Endothelial cell of umbilical vein (primary cell): ENCODE results near the gene SERPINF2. TPM values are rescaled to one million over a fixed set of nuclear protein-coding genes. Genes with fewer than 3 reads are reported as not detected.

Experiments used
- BruUV-seq: library from RNA; stranded (reverse); fragments of 400-500 nt; replicated peaks from 2 replicates; lab custom pipeline; 2021; lab: Mats Ljungman, UMichigan
- CTCF ChIA-PET: fragments of 300-600, 350-600 bp; sonication (Branson Sonifier 250); formaldehyde crosslinking; loops from one replicate; lab custom pipeline; 2021; ENCODE audit warnings: antibody characterized with exemption, inconsistent platforms; lab: Charles Lee
- POLR2A ChIA-PET: fragments of 300-600, 350-600 bp; sonication (Branson Sonifier 250); formaldehyde crosslinking; loops from one replicate; lab custom pipeline; 2021; ENCODE audit warnings: antibody characterized with exemption, inconsistent platforms; lab: Charles Lee
- DNase-seq: peaks from one replicate; pipeline ENCODE4 v3.0.0-alpha.2; 2011; ENCODE audit warnings: low read depth, low spot score
- FAIRE-seq: peaks from 2 replicates; lab custom pipeline; 2011; peaks lifted over from hg19 to GRCh38; lab: Jason Lieb, UNC
- H2AFZ ChIP-seq: 2 replicates; pipeline ENCODE4 v1.6.0; 2012; ENCODE audit warnings: low read depth, low read length, control low read depth, inconsistent platforms
- H3K27ac ChIP-seq: 2 replicates; pipeline ENCODE4 v1.5.1; 2011; ENCODE audit warnings: low read depth, mild to moderate bottlenecking, control low read depth, low read length, moderate library complexity; ENCODE audit not compliant: insufficient read depth
- H3K27me3 ChIP-seq, 2 experiments: 2 replicates each; pipeline versions ENCODE4 v1.6.0 to v1.6.1; 2011; ENCODE audit warnings: low read length in 2 of 2, mixed read lengths in 1 of 2; ENCODE audit not compliant: control insufficient read depth in 2 of 2, insufficient read depth in 2 of 2
- H3K36me3 ChIP-seq, 2 experiments: 2 replicates in 1 of 2; 3 replicates in 1 of 2; pipeline ENCODE4 v1.5.1; 2011; ENCODE audit warnings: low read length in 2 of 2, mild to moderate bottlenecking in 1 of 2, moderate library complexity in 1 of 2; ENCODE audit not compliant: control insufficient read depth in 2 of 2, insufficient read depth in 2 of 2; ENCODE audit errors: extremely low read depth in 1 of 2
- H3K4me1 ChIP-seq: 3 replicates; pipeline ENCODE4 v1.5.1; 2011; ENCODE audit warnings: mild to moderate bottlenecking, low read length; ENCODE audit not compliant: control insufficient read depth, insufficient read depth; ENCODE audit errors: extremely low read depth
- H3K4me2 ChIP-seq: 2 replicates; pipeline ENCODE4 v1.6.1; 2011; ENCODE audit warnings: low read length, control low read depth, mixed read lengths; ENCODE audit not compliant: insufficient read depth
- H3K4me3 ChIP-seq, 3 experiments: fragments of 200-600 bp in 1 of 3; sonication (generic), shearing (Covaris generic) in 1 of 3; replicated peaks in 1 of 3; 2 replicates each; pipeline ENCODE4 v1.5.1; 2011 to 2016; ENCODE audit warnings: control low read depth in 3 of 3, low read length in 3 of 3, mild to moderate bottlenecking in 2 of 3, inconsistent platforms in 1 of 3, low read depth in 1 of 3, moderate library complexity in 1 of 3; ENCODE audit not compliant: insufficient read depth in 1 of 3
- H3K79me2 ChIP-seq: 2 replicates; pipeline ENCODE4 v1.6.0; 2012; ENCODE audit warnings: low read length, inconsistent platforms; ENCODE audit not compliant: control insufficient read depth, insufficient read depth
- H3K9ac ChIP-seq: replicated peaks from 2 replicates; pipeline ENCODE3; 2011; ENCODE audit warnings: low read length, control low read depth; ENCODE audit not compliant: insufficient read depth; ENCODE audit errors: extremely low read depth
- H3K9me1 ChIP-seq: replicated peaks from 3 replicates; pipeline ENCODE4 v1.6.0; 2011; ENCODE audit warnings: mild to moderate bottlenecking, low read length; ENCODE audit not compliant: control insufficient read depth, insufficient read depth; ENCODE audit errors: extremely low read depth
- H3K9me3 ChIP-seq: replicated peaks from 2 replicates; pipeline ENCODE4 v1.5.1; 2012; ENCODE audit warnings: low read length, inconsistent platforms; ENCODE audit not compliant: control insufficient read depth, insufficient read depth
- H4K20me1 ChIP-seq: replicated peaks from 2 replicates; pipeline ENCODE3; 2011; ENCODE audit warnings: mild to moderate bottlenecking, low read length; ENCODE audit not compliant: control insufficient read depth, insufficient read depth; ENCODE audit errors: extremely low read depth
- EZH2 ChIP-seq: IDR thresholded peaks from 2 replicates; pipeline ENCODE4 v1.6.1; 2012; ENCODE audit warnings: borderline replicate concordance, low read depth, mild to moderate bottlenecking, moderate library complexity, low read length, inconsistent platforms; ENCODE audit not compliant: severe bottlenecking
- FOS ChIP-seq: IDR thresholded peaks from 2 replicates; pipeline ENCODE4 v1.6.1; 2011; ENCODE audit warnings: mild to moderate bottlenecking, low read length, moderate library complexity, borderline replicate concordance; ENCODE audit not compliant: insufficient read depth
- GATA2 ChIP-seq: IDR thresholded peaks from 2 replicates; pipeline ENCODE4 v1.7.0; 2011; ENCODE audit warnings: low read depth, mild to moderate bottlenecking, moderate library complexity, mixed read lengths, low read length; ENCODE audit not compliant: insufficient read length, insufficient read depth
- JUN ChIP-seq: IDR thresholded peaks from 2 replicates; pipeline ENCODE4 v1.6.1; 2011; ENCODE audit warnings: borderline replicate concordance, low read depth; ENCODE audit not compliant: insufficient read length, insufficient read depth
- MYC ChIP-seq: IDR thresholded peaks from one replicate; pipeline ENCODE4 v1.6.1; 2011; ENCODE audit warnings: mild to moderate bottlenecking, low read depth, low read length
- POLR2A ChIP-seq: IDR thresholded peaks from 2 replicates; pipeline ENCODE4 v1.6.1; 2012; ENCODE audit warnings: low read depth, mild to moderate bottlenecking, control low read depth, low read length
- POLR2AphosphoS5 ChIP-seq: IDR thresholded peaks from 2 replicates; pipeline ENCODE4 v1.6.1; 2012; ENCODE audit warnings: low read depth, mild to moderate bottlenecking, control low read depth, low read length, moderate library complexity; ENCODE audit not compliant: insufficient read depth
- dilution Hi-C: fragments of 300-500 bp; cut with MboI; formaldehyde crosslinking; loops from one replicate; pipeline ENCODE4 v1.15.0; 2019; ENCODE audit warnings: low sequenced_read_pairs; ENCODE audit not compliant: extremely low pct_ligation_motif_present
- intact Hi-C: fragments of 100-400 bp; cut with micrococcal nuclease; formaldehyde crosslinking; loops from one replicate; pipeline ENCODE4 v1.10.0; 2022
- polyA plus RNA-seq, 4 experiments: library from polyadenylated mRNA; depleted of rRNA in 3 of 4; stranded (reverse) in 3 of 4; unstranded in 1 of 4; fragments of >200 nt; gene quantifications; 2 replicates each; pipeline versions ENCODE4 v1.2.1 to v1.2.3, GENCODE V29; 2011 to 2012; ENCODE audit warnings: missing spikeins in 1 of 4
- total RNA-seq: library from RNA; stranded (reverse); gene quantifications from 2 replicates; pipeline ENCODE4 v1.2.3, GENCODE V29; 2021
- TF ChIP-seq, protein P1 (sequence below), 2 donors: IDR thresholded peaks; 1 replicate in 1 of 2; 2 replicates in 1 of 2; pipeline ENCODE4 v1.5.1; 2011; ENCODE audit warnings: low read length in 2 of 2, mild to moderate bottlenecking in 2 of 2, moderate library complexity in 2 of 2, control low read depth in 1 of 2, inconsistent platforms in 1 of 2, low read depth in 1 of 2; ENCODE audit not compliant: insufficient read depth in 1 of 2; ENCODE audit errors: extremely low read depth in 1 of 2
- TF ChIP-seq, protein P2 (sequence below): IDR thresholded peaks from 2 replicates; pipeline ENCODE4 v1.6.1; 2011; ENCODE audit not compliant: insufficient read depth, insufficient read length

Gene SERPINF2
- total and polyA plus RNA-seq, 2 donors (not counting 3 experiments of a cell fraction or from before 2014, with no cell fraction given) = 0.03 TPM; not detected in 1

- no peak overlapping the region for H3K27ac ChIP-seq
- ChIA-PET POLR2A (interaction anchor here (0.6 kb wide), 1 partner anchor 97 kb away, joined by 4 read pairs; no protein-coding TSS in a partner anchor), CTCF (interaction anchor here (1.0 to 2.0 kb wide), 5 partner anchors 10 to 31 kb away, joined by 3 to 10 read pairs (median 5); partner anchors contain the start of gene SERPINF2)
- intact Hi-C loops = no loop called here
- DNase-seq (no peak), FAIRE-seq (no peak)
- dilution Hi-C loops = no loop called here
- TF ChIP-seq FOS (peak; percentile 17), GATA2 (no peak)
- BruUV-seq = no TSS peak
- no peaks in the 10 kb centered on the region for H3K9me3 ChIP-seq
- no peaks in the 10 kb centered on the region for H3K79me2 ChIP-seq
- no peak overlapping the region for H3K4me2 ChIP-seq
- no peaks in the 10 kb centered on the region for H3K27me3 ChIP-seq
- no peak overlapping the region for H3K4me3 ChIP-seq
- H3K4me1 ChIP-seq = peaks cover 4% of the 10 kb centered on the region
- no peaks in the 10 kb centered on the region for H4K20me1 ChIP-seq
- no peaks in the 10 kb centered on the region for H3K36me3 ChIP-seq
- no peaks in the 10 kb centered on the region for H3K9me1 ChIP-seq
- H2AFZ ChIP-seq = peak overlapping the region; percentile 19
- H3K9ac ChIP-seq = no peak overlapping the region
Observed at GRCh38 chr17:1752425-1753262, 10.0 kb downstream of the SERPINF2 start.

GRCh38 chr17:1753767-1754429 lies 11.2 kb downstream of the SERPINF2 start:
- no TSS peak for BruUV-seq
- Histone ChIP-seq H3K79me2 (no peaks in the 10 kb centered on the region), H3K9ac (no peak overlapping the region), H4K20me1 (no peaks in the 10 kb centered on the region), H3K27me3 (no peaks in the 10 kb centered on the region), H3K36me3 (no peaks in the 10 kb centered on the region), H3K9me1 (no peaks in the 10 kb centered on the region), H3K4me2 (no peak overlapping the region), H3K4me1 (peaks cover 4% of the 10 kb centered on the region), H2AFZ (no peak overlapping the region), H3K27ac (no peak overlapping the region), H3K9me3 (no peaks in the 10 kb centered on the region), H3K4me3 (no peak overlapping the region)
- intact Hi-C loops (no loop called here), dilution Hi-C loops (no loop called here)
- POLR2A ChIA-PET = no interaction called here
- no peak for FAIRE-seq
- DNase-seq = no peak
- CTCF ChIA-PET = interaction anchor here (1.0 to 1.5 kb wide), 3 partner anchors 10 to 33 kb away, joined by 5 read pairs; no protein-coding TSS in a partner anchor
- TF ChIP-seq MYC (no peak), JUN (no peak), EZH2 (no peak), GATA2 (no peak), POLR2AphosphoS5 (no peak), FOS (no peak), POLR2A (no peak)
- TF ChIP-seq, protein P1, sequence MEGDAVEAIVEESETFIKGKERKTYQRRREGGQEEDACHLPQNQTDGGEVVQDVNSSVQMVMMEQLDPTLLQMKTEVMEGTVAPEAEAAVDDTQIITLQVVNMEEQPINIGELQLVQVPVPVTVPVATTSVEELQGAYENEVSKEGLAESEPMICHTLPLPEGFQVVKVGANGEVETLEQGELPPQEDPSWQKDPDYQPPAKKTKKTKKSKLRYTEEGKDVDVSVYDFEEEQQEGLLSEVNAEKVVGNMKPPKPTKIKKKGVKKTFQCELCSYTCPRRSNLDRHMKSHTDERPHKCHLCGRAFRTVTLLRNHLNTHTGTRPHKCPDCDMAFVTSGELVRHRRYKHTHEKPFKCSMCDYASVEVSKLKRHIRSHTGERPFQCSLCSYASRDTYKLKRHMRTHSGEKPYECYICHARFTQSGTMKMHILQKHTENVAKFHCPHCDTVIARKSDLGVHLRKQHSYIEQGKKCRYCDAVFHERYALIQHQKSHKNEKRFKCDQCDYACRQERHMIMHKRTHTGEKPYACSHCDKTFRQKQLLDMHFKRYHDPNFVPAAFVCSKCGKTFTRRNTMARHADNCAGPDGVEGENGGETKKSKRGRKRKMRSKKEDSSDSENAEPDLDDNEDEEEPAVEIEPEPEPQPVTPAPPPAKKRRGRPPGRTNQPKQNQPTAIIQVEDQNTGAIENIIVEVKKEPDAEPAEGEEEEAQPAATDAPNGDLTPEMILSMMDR (IDR thresholded peaks at IDR 0.05; ENCODE audit: extremely low read depth in 1 of 2, insufficient read depth in 1 of 2, low read depth in 1 of 2, low read length in 2 of 2) = no peak
- TF ChIP-seq, protein P2, sequence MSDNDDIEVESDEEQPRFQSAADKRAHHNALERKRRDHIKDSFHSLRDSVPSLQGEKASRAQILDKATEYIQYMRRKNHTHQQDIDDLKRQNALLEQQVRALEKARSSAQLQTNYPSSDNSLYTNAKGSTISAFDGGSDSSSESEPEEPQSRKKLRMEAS = no peak
